ENCODE data around the gene C17orf67.

The C17orf67 gene

GRCh38 chr17:56868716-56869115, 35.0 kb upstream of the C17orf67 start:
- TF ChIP-seq ZFP30 (CRISPR knock-in tag; IDR thresholded peaks at IDR 0.05) (no peak), ZNF8 (CRISPR knock-in tag; IDR thresholded peaks at IDR 0.05) (no peak), ZNF70 (CRISPR knock-in tag; IDR thresholded peaks at IDR 0.05) (no peak), GLIS3 (CRISPR knock-in tag; IDR thresholded peaks at IDR 0.05) (no peak), CSRNP3 (CRISPR knock-in tag; IDR thresholded peaks at IDR 0.05) (no peak)
- no peak for ATAC-seq

- ATAC-seq = peak; percentile 86
- TF ChIP-seq CSDC2 (CRISPR knock-in tag; IDR thresholded peaks at IDR 0.05) = no peak
- no peak for TF ChIP-seq RARB (CRISPR knock-in tag; IDR thresholded peaks at IDR 0.05)
- peak; percentile 95 for TF ChIP-seq ZNF70 (CRISPR knock-in tag; IDR thresholded peaks at IDR 0.05)
- TF ChIP-seq ISL1 (CRISPR knock-in tag; IDR thresholded peaks at IDR 0.05) = peak; percentile 83
- 0 out of 2 replicates have a peak, but pooled peaks have one; percentile 31 for TF ChIP-seq TCF4 (CRISPR knock-in tag; IDR thresholded peaks at IDR 0.05; ENCODE audit: borderline replicate concordance)
Measured at GRCh38 chr17:56867948-56868376, 34.2 kb upstream of the C17orf67 start.

GRCh38 chr17:56866496-56866895, 32.8 kb upstream of the C17orf67 start:
- ATAC-seq = peak; percentile 53; the same call in 2 of the 3 replicates
- TF ChIP-seq RARB (CRISPR knock-in tag; IDR thresholded peaks at IDR 0.05) = no peak

- no peak for TF ChIP-seq PATZ1 (CRISPR knock-in tag; IDR thresholded peaks at IDR 0.05; ENCODE audit: borderline replicate concordance)
- no peak for TF ChIP-seq ZNF8 (CRISPR knock-in tag; IDR thresholded peaks at IDR 0.05)
- TF ChIP-seq CSRNP3 (CRISPR knock-in tag; IDR thresholded peaks at IDR 0.05) = no peak
- no peak for TF ChIP-seq POU6F1 (CRISPR knock-in tag; IDR thresholded peaks at IDR 0.05; ENCODE audit: borderline replicate concordance, low read depth)
- no peak for TF ChIP-seq GLIS3 (CRISPR knock-in tag; IDR thresholded peaks at IDR 0.05)
- ATAC-seq = no peak
Measured at GRCh38 chr17:56866076-56866475, 32.4 kb upstream of the C17orf67 start.

GRCh38 chr17:56863974-56864373, 30.3 kb upstream of the C17orf67 start:
- no peak for ATAC-seq
- no peak for TF ChIP-seq TOX (CRISPR knock-in tag; IDR thresholded peaks at IDR 0.05; ENCODE audit: borderline replicate concordance)
- TF ChIP-seq RARB (CRISPR knock-in tag; IDR thresholded peaks at IDR 0.05) = no peak
- TF ChIP-seq ZFP3 (CRISPR knock-in tag; IDR thresholded peaks at IDR 0.05) = no peak
- TF ChIP-seq ZC3H10 (CRISPR knock-in tag; IDR thresholded peaks at IDR 0.05) = no peak
- no peak for TF ChIP-seq ZNF8 (CRISPR knock-in tag; IDR thresholded peaks at IDR 0.05)
- TF ChIP-seq CSDC2 (CRISPR knock-in tag; IDR thresholded peaks at IDR 0.05) = no peak
- no peak for TF ChIP-seq CSRNP3 (CRISPR knock-in tag; IDR thresholded peaks at IDR 0.05)
- no peak for TF ChIP-seq PPARA (CRISPR knock-in tag; IDR thresholded peaks at IDR 0.05; ENCODE audit: borderline replicate concordance)
- TF ChIP-seq OSR1 (CRISPR knock-in tag; IDR thresholded peaks at IDR 0.05) = no peak
- TF ChIP-seq ARNTL (CRISPR knock-in tag; IDR thresholded peaks at IDR 0.05; ENCODE audit: borderline replicate concordance, low read depth) = no peak

All from SK-N-SH treated with all-trans-retinoic acid at 6 μM for 48 hours (cell line).